ENCODE measurements around the gene FNIP1.
"Not testable (repeated sequence)": the region's sequence is repeated elsewhere in the genome, so short reads cannot be mapped to it uniquely, and the experiment has no call there.

Gene FNIP1

DNA sequence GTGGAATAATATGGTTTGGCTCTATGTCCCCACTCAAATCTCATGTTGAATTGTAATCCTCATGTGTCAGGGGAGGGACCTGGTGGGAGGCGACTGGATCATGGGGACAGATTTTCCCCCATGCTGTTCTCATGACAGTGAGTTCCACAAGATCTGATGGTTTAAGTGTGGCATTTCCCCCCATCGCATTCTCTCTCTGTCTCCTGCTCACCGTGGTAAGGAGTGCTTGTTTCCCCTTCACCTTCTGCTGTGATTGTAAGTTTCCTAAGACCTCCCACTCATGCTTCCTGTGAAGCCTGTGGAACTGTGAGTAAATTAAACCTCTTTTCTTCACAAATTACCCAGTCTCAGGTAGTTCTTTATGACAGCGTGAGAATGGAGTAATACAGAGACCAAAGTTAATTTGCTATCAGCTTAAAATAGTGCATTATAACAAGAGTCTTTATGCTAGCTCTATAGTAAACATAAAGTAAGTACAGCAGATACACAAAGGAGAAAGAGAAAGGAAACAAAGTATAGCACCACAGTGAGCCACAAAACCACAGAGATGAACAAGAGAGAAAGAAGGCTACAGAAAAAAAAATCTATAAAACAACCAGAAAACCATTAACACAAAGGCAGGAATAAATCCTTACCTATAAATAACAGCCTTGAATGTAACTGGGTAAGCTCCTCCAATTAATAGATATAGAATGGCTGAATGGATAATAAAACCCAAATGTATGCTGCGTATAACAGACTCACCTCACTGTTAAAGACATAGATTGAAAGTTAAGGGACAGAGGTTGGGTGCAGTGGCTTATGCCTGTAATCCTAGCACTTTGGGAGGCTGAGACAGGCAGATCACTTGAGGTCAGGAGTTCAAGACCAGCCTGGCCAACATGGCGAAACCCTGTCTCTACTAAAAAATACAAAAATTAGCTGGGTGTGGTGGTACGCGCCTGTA, 201.5 kb downstream of the FNIP1 start:
- no peak for DNase-seq

DNA sequence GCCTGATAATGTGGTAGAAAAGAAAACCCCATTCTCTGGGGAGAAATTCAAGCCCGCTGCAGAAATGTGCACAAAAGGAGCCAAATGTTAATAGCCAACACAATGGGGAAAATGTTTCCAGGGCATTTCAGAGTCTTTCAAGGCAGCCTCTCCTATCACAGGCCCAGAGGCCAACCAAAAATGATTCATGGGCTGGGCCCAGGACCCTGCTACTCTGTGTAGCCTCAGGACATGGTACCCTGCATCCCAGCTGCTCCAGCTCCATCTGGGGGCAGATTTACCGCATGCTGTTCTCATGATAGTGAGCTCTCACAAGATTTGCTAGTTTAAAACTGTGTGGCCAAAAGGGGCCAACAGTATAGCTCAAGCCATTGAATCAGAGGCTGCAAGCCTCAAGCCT, 202.9 kb downstream of the FNIP1 start:
- no peak for DNase-seq

GRCh38 chr5:131593436-131593835, 203.4 kb downstream of the FNIP1 start:
- DNase-seq = not testable (repeated sequence)
